UCSD-AML1 (cell line): Measurements from ENCODE around the gene PIK3R6.
"Not testable (repeated sequence)": the region's sequence is repeated elsewhere in the genome, so short reads cannot be mapped to it uniquely, and the experiment has no call there.

Experiments used
- DNase-seq: peaks from one replicate; lab custom pipeline; 2025; ENCODE audit not compliant: unreplicated experiment; lab: John Stamatoyannopoulos, UW

The PIK3R6 gene

DNA sequence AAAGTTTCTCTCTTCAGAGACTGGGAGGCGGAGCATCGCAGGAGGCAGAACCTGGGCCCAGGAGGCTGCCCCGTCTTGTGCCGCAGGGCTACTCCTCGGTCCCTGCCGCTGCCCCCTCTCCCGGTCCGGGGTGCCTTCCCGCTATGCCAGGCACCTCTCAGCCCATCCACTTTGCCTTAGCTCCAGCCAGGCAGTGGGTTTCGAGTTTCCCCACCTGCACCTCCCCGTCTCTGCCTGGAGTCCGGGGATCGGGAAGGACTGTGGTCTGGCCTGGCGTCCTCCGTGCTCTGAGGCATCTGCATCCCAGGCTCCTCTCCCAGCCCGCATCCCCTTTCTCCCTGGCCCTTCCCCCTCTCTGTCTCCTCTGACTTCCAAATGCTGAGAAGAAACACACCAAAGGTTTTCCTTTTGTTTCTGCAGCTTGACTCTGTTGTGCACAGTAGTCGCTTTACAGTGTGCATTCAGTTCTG, 26.8 kb upstream of the PIK3R6 start:
- no peak for DNase-seq

DNA sequence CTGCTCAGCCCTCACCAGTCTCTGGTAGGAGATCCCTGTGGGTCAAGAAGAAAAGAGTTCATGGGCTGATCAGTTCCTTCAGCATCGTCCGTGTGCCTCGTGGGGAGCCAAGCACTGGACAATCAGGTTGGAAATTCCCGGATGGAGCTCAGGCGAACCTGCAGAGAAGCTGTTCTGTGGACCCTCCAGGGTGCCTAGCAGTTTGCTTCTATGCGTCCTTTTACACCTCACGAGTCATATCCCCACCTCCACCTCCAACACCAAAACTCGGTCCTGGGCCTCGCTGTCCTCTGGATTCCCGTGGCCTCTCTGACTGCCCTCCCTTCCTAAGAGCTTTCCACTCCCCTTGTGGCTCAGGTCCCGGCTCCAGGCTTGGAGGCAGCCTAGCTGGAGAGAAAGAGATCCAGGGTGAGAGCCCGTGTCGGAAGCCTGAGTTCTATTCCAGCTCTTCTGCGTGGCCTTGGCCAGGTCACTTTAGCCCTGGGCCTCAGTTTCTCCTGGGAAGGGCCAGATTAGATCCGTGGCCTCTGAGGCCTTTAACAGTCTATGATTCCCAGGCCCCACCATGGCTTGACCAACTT, 26.2 kb upstream of the PIK3R6 start:
- DNase-seq: no peak

DNA sequence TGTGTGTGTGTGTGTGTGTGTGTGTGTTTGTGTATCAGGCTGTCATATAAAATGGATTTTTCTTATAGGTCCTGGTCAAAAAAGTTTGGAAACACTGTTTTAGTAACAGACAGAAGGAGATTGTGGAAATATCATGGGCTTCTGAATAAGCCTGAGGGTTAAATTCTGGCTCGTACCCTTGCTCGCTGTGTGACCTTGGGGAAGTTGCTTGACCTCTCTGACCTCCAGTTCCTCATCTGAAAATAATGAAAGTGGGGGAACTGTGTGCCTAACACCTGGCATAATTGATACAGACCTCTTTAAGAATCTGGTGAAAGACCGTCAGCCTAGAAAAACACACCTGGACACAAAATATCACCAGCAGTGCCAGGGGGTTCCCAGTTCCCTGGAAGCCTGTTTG, 25.6 kb upstream of the PIK3R6 start:
- DNase-seq: no peak

DNA sequence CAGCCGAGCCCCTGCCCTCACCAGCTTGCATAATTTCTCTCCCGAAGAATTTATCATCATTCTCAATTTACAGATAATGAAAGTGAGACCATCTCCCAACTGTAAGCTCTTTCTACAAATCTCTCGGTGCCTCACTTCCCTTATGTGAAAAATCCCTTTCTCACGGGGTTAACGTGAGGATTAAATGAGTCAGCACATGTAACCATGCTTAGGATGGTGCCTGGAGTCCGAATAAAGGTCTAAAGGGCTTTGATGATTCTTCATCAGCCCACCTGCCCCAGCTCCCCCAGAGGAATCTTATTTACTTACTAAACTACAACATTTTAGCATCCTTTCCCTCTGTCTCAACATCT, 24.8 kb upstream of the PIK3R6 start:
- DNase-seq: no peak

DNA sequence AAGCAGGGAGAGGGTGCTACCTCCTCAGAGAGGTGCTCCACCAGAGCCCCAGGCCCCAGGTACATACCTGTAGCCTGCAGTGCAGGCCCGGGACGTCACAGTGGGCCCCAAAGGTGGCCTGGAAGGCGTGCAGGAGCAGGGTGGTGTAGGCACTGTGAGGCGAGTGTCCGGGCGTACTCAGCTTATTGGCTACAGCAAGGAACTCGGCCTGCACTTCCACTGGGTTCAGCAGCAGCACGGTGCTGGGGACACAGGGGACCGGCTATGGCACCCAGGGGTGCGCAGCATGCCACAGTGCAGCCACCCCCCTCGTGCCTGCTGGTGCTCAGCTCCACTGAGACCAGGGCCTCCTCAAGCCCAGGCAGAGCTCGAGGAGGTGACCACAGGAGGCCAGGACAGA, 23.2 kb upstream of the PIK3R6 start:
- DNase-seq: no peak

DNA sequence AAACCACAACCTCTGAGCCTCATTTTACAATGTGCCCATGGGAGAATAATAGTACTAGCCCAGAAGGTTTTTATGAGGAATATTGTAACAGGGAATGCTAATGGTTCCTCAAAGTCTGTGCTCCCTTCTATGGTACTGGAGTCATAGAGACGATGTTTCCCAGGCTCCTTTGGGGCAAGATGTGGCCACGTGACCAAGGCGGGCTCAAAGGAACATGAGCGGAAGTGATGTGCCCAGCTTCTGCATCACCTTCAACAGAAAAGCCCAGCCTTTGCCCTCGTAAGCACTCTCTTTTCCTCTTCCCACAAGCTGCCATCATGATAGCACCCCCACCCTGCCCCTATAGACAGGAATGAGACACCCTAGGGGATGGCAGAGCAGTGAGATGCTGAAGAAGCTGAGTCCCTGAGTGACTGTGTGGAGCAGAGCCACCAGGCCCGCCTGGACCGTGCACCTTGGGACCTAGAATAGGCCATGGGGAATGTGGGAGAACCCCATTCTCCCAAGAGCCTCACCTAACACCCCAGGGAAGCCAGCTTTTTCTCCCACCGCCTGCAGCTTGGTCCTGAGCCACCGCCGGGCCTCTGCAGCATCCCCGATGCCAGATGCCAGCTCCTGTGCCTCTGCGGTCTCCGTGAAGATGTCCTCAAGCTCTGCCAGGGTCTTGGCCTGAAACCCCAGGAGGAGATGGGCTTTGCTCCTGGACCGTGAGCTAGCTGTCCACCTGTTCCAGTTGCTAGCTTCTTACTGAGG, 22.2 kb upstream of the PIK3R6 start:
- DNase-seq: no peak

DNA sequence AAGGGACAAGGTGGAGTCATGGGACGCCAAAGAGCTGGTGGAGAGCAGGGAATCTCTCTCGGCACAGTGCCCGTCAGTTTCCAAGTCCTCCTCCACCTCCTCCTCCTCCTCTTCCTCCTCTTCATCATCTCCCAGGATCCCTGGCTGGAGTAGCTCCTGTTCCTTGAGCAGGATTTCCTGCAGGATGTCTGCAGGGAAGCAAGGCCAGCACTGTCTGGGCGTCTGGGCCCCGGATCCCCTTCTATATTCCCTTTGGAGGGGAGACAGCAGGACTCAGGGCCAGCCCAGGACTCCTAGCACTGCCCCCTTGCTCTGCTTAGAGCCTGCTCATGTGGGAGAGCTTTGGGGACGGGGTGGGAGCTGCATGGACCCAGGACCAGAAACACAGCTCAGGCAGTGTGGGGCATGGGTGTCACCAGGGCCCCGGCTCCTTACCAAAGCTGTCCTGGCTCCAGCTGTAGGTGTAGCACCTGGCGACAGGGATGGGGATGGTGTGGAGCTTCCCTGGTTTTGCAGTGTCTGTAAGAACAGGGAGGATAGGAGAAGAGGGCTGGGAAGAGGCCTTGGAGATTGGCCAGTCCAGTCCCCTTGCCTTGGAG, 21.3 kb upstream of the PIK3R6 start:
- DNase-seq: no peak

DNA sequence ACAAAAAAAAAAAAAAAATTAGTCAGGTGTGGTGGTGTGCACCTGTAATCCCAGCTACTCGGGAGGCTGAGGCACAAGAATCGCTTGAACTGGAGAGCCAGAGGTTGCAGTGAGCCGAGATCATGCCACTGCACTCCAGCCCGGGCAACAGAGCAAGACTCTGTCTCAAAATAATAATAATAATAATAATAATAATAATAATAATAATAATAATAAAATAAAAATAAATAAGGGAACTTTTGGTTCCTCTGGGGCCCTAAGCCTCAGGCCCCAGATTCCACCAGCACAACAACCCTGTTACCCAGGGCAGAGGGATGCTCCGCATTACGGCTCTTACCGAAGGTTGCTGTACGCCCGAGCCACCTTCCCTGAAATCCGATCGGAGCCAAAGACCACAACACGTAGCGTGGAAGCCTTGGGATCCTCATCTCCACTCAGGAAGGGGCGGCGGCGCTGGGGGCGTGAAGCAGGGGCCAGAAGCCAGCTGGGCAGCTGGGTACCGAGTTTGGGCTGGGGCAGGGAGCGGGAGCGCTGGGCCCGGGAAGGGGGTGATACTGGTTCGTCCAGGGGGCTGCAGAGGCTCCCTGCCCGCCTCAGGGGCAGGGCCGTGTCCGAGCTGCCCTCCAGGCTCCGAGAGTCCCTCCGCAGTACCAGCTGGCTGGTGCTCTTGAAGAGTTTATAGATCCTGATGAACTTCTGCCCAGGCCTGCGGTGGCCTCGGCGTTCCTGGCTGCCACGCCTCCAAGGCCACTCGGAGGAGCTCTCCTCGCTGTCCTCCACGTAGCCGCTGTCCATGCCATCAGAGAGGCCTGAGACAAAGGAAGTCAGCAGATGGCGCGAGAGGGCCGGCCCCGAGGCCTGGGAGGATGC, 20.6 kb upstream of the PIK3R6 start:
- DNase-seq: no peak

DNA sequence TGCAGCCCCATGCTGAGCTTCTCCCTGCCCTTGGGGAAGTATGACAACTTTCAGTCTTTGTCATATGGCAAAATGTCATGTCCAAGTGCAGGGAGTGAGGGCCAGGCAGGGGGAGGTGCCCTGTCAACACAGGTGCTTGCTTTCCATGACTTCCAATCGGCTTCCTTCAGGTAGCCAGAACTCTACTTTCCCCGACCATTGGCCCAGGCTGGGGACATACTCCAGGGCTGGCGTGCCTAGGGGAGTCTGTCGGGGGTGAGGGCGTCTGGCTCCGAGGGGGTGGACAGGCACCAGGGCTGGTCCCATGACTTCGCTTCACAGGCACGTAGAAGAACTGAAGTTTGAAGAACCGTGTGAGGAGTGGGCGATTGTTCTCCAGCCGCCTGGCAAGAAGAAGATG, 19.8 kb upstream of the PIK3R6 start:
- DNase-seq: no peak

DNA sequence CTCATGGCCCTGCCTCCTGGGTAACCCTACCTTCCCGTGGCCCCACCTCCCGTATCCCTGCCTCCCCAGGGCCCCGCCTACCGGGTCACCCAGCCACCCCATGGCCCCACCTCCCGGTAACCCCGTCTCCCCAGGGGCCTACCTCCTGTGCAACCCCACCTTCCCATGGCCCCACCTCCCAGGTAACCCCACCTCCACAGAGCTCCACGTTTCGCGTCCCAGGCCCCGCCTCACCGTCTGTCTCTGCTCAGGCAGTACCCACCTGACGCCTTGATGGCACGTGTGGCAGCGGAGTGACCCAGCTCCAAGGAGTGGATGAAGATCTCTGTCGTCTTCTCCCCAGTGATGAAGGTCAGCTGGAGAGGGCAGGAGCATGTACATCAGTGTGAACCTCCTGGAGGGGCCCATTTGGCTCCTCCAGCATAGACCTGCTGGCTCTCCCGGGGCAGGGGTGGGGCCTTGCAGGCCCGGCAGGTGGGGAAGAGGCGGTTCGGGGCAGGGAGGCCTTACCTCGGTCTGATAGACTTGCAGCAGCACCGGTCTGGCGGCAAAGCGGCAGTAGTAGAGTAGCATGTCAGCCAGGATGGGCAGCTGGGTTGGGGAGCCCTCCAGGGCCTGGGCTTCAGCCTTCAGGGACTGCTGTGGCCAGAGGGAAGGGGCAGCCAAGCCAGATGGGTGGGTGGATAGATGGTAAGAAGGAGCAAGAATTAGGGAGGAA, 18.7 kb upstream of the PIK3R6 start:
- no peak for DNase-seq

DNA sequence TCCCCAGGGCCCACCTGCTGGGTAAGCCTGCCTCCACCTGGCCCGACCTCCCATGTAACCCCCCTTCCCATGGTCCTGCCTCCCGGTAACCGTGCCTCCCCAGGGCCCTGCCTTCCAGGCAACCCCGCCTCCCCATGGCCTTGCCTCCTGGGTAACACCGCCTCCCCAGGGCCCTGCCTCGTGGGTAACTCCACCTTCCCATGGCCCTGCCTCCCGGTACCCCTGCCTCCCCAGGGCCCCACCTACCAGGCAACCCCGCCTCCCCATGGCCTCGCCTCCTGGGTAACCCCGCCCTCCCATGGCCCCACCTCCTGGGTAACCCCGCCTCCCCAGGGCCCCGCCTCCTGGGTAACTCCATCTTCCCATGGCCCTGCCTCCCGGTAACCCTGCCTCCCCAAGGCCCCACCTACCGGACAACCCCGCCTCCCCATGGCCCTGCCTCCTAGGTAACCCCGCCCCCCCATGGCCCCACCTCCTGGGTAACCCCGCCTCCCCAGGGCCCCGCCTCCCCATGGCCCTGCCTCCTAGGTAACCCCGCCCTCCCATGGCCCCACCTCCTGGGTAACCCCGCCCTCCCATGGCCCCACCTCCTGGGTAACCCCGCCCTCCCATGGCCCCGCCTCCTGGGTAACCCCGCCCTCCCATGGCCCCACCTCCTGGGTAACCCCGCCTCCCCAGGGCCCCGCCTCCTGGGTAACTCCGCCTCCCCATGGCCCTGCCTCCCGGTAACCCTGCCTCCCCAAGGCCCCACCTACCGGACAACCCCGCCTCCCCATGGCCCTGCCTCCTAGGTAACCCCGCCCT, 17.9 kb upstream of the PIK3R6 start:
- not testable (repeated sequence) for DNase-seq

DNA sequence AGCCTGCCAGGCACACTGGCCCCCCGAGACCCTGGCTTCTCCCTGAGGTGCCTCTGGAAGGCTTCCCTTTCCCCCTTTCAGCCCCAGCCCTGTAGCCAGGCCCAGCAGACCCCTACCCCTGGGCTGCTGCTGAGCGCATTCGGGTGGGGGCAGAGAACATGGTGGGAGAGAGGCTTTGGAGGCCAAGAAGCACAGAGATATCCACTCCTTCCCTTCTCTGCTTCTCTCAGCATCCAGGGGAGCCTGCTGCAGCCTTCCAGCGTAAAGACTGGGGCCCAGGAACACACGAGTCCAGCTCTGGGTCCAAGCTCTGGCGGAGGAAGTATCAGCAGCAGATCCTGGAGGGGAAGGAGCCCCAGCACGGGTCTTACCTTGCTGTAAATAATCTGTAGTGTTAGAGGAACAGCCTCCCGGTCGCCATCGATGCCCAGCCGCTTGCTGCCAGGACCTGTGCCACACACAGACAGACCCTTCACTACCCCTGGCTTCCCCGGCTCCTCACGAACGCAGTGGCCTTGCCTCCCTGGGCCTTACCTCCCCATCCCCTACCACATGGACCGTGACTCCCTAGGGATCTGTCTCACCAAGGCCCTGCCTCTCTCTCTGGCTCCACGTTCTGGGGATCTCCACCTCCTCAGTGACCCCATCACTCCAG, 17.0 kb upstream of the PIK3R6 start:
- no peak for DNase-seq

DNA sequence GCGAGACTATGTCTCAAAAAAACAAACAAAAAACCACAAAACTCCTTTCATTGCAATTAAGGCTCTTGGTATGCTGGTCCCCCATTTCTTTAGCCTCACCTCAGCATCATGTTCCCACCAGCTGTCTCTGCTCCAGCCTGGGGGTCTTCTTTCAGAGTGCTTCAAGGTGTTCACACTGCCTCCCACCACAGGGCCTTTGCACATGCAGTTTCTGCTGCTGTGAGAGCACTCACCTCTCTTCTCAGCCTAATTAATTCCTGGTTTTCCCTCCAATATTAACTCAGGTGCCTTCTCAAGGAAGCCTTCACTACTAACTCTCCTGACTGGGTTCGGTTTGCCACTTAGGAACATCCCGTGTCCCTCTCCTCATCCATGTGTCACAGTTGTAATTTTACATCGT, 15.9 kb upstream of the PIK3R6 start:
- DNase-seq: no peak

DNA sequence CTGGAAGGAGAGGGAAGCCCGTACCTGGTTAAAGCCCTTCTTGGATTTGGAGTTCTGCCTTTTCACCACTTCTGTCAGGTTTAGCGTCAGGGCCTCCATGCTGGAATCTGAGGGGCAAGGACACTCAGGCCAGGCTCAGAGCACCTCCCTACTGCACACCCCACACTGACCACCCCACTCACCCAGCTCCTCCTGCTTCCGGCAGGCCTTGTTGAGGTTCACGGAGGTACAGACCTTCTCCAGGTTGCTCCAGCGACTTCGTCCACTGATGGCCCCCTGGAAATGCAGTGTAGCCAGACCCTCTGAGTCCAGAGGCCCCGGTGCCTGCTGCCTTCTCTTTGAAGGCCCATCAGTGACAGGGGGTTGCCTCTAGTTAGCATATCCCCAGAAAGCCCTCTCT, 14.1 kb upstream of the PIK3R6 start:
- DNase-seq: no peak

DNA sequence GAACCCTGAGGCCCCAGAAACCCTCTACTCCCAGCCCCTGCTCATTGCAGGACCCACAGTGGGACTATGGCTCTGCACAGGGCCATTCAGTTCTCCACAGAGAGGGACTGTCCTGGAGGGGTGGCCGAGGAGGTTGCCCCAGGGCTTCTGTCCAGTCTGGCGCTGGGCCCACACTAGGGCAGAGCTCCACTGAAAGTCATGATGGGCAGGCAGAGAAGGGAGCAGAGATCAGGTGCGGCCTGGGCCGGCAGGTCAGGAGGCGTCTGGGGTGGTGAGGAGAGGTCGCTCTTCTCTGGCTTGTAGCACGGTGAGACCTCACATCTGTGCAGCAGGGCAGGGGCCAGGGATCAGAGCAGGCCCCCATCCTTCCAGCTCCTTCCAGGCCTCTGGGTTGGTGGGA, 13.0 kb upstream of the PIK3R6 start:
- no peak for DNase-seq

DNA sequence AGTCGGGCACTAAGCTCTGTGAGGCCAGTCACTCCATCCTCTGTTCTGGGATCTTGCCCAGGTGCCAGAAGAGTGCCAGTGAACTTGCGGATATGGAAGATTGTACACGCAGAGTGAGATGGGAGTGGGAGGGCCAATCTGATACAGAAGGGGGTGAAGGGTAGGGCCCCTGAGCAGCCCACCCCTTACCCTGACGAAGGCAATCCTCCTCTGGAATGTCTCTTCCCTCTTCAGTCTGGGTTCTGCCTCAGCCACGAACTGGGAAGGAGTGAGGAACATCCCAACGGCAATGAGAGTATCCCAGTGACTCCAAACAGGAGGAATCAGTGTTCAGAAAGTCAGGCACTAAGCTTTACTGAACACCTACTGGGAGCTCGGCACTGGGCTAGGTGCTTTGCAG, 11.9 kb upstream of the PIK3R6 start:
- DNase-seq: no peak

DNA sequence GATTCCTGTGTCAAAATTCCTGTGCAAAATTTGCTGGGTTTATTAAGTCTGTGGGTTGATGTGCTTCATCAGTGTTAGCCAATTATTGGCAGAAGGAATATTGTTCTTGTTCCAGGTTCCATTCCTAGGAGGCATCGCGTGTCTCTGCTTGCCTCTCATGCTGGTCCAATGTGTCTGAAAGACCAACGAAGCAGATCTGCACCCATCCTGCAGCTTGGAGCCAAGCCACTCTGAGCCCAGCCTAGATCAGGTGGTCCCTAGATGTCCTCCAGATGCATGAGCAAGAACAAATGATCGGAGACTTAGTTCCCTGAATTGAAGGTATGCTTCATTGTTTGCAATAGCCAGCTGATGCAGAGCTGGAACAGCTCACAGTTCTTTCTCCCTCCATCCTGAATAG, 10.5 kb upstream of the PIK3R6 start:
- no peak for DNase-seq

DNA sequence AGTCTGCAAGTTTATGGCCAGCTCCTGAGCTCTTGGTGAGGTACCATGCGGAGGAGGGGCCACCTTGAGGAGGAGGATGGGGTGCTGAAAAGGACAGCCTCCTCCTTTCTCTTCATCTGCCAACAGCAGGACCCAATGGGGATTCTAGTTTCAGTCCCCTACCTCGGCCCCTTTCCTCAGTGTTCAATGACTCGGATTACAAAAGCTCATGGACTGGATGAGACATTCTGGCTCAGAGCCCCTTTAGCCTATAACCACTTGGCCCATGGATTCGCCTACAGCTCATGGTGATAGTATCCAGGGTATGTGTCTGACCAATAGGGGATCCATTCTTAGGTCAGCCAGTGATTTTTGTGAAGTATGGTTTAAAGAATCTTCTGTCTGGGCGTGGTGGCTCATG, 8.5 kb upstream of the PIK3R6 start:
- no peak for DNase-seq

DNA sequence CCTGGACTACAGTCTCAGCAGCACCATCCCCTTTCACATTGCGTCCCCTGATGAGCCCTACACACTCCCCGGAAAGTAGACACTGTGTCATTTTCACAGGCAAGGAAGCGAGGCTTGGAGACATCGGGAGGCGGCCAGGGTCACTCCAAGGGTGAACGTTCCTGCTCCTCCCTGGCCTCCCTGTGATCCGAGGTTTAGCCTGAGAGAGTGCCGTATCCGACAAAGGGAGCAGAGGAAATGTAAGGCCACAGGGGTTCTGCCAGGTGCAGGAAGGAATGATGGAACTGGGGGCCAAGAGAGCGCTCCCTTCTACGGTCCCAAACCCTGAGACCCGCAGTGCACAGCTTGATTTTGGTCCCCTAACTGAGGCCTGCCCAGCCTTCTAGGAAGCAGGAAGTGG, 8.0 kb upstream of the PIK3R6 start:
- DNase-seq: no peak
